IMR-90 (cell line): ENCODE results near the gene TBC1D22A.

Experiments
- BHLHE40 ChIP-seq: fragments of 150-350 bp; IDR thresholded peaks from 2 replicates; pipeline ENCODE4 v1.6.1; 2016; ENCODE audit warnings: mild to moderate bottlenecking, low read depth, low read length
- CHD1 ChIP-seq: IDR thresholded peaks from 2 replicates; pipeline ENCODE4 v1.6.1; 2012; ENCODE audit warnings: low read depth, low read length, improper control_type of control experiment
- CTCF ChIP-seq: conservative IDR thresholded peaks from 2 replicates; pipeline ENCODE4 v1.5.1; 2012; ENCODE audit warnings: mild to moderate bottlenecking, low read depth, low read length, improper control_type of control experiment
- ELK1 ChIP-seq: fragments of 150-350 bp; IDR thresholded peaks from 2 replicates; pipeline ENCODE4 v1.6.1; 2016; ENCODE audit warnings: low read depth, mild to moderate bottlenecking, low read length, moderate library complexity, borderline replicate concordance
- POLR2A ChIP-seq: IDR thresholded peaks from 2 replicates; pipeline ENCODE4 v1.6.1; 2012; ENCODE audit warnings: mild to moderate bottlenecking, low read depth, low read length
- RCOR1 ChIP-seq: IDR thresholded peaks from 2 replicates; pipeline ENCODE4 v1.6.1; 2012; ENCODE audit warnings: mild to moderate bottlenecking, low read length, improper control_type of control experiment; ENCODE audit not compliant: insufficient replicate concordance
- USF2 ChIP-seq: fragments of 150-350 bp; IDR thresholded peaks from 2 replicates; pipeline ENCODE4 v1.6.1; 2017; ENCODE audit warnings: mild to moderate bottlenecking, antibody characterized with exemption, low read length, low read depth

- TF ChIP-seq ELK1 (no peak), USF2 (no peak), RCOR1 (no peak), POLR2A (no peak), CTCF (no peak), CHD1 (no peak), BHLHE40 (no peak)
Measured at GRCh38 chr22:47101321-47101885, 339.0 kb downstream of the TBC1D22A start.
